GM23338 (cell line): ENCODE data around the gene ME3. TPM values are rescaled to one million over a fixed set of nuclear protein-coding genes. Genes with fewer than 3 reads are reported as not detected.

ENCODE experiments used
- ATAC-seq: fragments of 200-7000 bp; cut with Tn5 transposase; 3 replicates; pipeline ENCODE4 v1.9.1; 2020
- DNase-seq: peaks from one replicate; pipeline ENCODE4 v3.0.0-alpha.2; 2015; ENCODE audit warnings: low spot score
- H2AFZ ChIP-seq: fragments of 200-600 bp; sonication (generic); 2 replicates; pipeline ENCODE4 v1.8.0; 2016; ENCODE audit warnings: antibody characterized with exemption, mild to moderate bottlenecking, moderate library complexity
- H3F3A ChIP-seq: fragments of 200-600 bp; sonication (generic); replicated peaks from 2 replicates; pipeline ENCODE4 v1.8.0; 2017; ENCODE audit warnings: antibody characterized with exemption, mixed run types, low read depth
- H3K27ac ChIP-seq: fragments of 200-600 bp; sonication (generic); 2 replicates; pipeline ENCODE4 v1.6.1; 2016; ENCODE audit warnings: low read depth
- H3K27me3 ChIP-seq: fragments of 200-600 bp; sonication (generic); 2 replicates; pipeline ENCODE4 v1.8.0; 2016; ENCODE audit warnings: mild to moderate bottlenecking, mixed run types, moderate library complexity; ENCODE audit not compliant: insufficient read depth
- H3K36me3 ChIP-seq: fragments of 200-600 bp; sonication (generic); 2 replicates; pipeline ENCODE4 v1.8.0; 2016; ENCODE audit warnings: mild to moderate bottlenecking; ENCODE audit not compliant: insufficient read depth
- H3K4me1 ChIP-seq: fragments of 200-600 bp; sonication (generic); 2 replicates; pipeline ENCODE4 v1.8.0; 2016; ENCODE audit warnings: mild to moderate bottlenecking, moderate library complexity; ENCODE audit not compliant: insufficient read depth
- H3K4me2 ChIP-seq: fragments of 200-600 bp; sonication (generic); 2 replicates; pipeline ENCODE4 v1.7.1; 2017; ENCODE audit warnings: mixed run types
- H3K4me3 ChIP-seq: fragments of 200-600 bp; sonication (generic); 2 replicates; pipeline ENCODE4 v1.6.1; 2016; ENCODE audit warnings: mixed run types
- H3K79me2 ChIP-seq: fragments of 200-600 bp; sonication (generic); replicated peaks from 2 replicates; pipeline ENCODE4 v1.8.0; 2017; ENCODE audit warnings: mild to moderate bottlenecking; ENCODE audit not compliant: insufficient read depth
- H3K9me2 ChIP-seq: fragments of 200-600 bp; sonication (generic); 2 replicates; pipeline ENCODE4 v1.8.0; 2017; ENCODE audit not compliant: insufficient read depth
- H4K20me1 ChIP-seq: fragments of 200-600 bp; sonication (generic); replicated peaks from 2 replicates; pipeline ENCODE4 v1.8.0; 2017; ENCODE audit warnings: mild to moderate bottlenecking; ENCODE audit not compliant: insufficient read depth
- H3K27ac Mint-ChIP-seq: 2 replicates; pipeline ENCODE4 v1.8.0; 2020; ENCODE audit warnings: inconsistent platforms, mild to moderate bottlenecking, moderate library complexity, mixed read lengths
- H3K27me3 Mint-ChIP-seq: 3 replicates; pipeline ENCODE4 v1.8.0; 2022; ENCODE audit warnings: low read depth, mild to moderate bottlenecking, moderate library complexity, mixed read lengths, inconsistent platforms; ENCODE audit not compliant: insufficient read depth, poor library complexity
- H3K36me3 Mint-ChIP-seq: 3 replicates; pipeline ENCODE4 v1.8.0; 2021; ENCODE audit warnings: low read depth, mild to moderate bottlenecking, inconsistent platforms, moderate library complexity, mixed read lengths
- H3K4me1 Mint-ChIP-seq: 3 replicates; pipeline ENCODE4 v1.8.0; 2020; ENCODE audit warnings: mild to moderate bottlenecking, inconsistent platforms, mixed read lengths
- H3K4me3 Mint-ChIP-seq: 3 replicates; pipeline ENCODE4 v1.8.0; 2021; ENCODE audit warnings: moderate library complexity, mild to moderate bottlenecking, inconsistent platforms, mixed read lengths
- H3K9me3 Mint-ChIP-seq: 3 replicates; pipeline ENCODE4 v1.8.0; 2020; ENCODE audit warnings: moderate library complexity, mild to moderate bottlenecking, inconsistent platforms, mixed read lengths
- EZH2phosphoT487 ChIP-seq: fragments of 200-600 bp; sonication (generic); IDR thresholded peaks from one replicate; pipeline ENCODE4 v1.8.1; 2018; ENCODE audit warnings: antibody characterized with exemption; ENCODE audit not compliant: unreplicated experiment
- ZNF114 ChIP-seq: fragments of 250-450 bp; sonication (Bioruptor Pico); IDR thresholded peaks from 2 replicates; pipeline ENCODE4 v1.5.0; 2020; ENCODE audit warnings: mild to moderate bottlenecking, moderate library complexity
- polyA plus RNA-seq: library from polyadenylated mRNA; unstranded; fragments of >200 nt; fragmentation: Nextera tagmentation; extraction: Ambion mirVana; gene quantifications from 2 replicates; pipeline ENCODE4 v1.2.1, GENCODE V29; 2016
- total RNA-seq: library from RNA; depleted of rRNA; stranded (reverse); fragments of >200 nt; shearing (Covaris generic); gene quantifications from 2 replicates; pipeline ENCODE4 v1.2.3, GENCODE V29; 2014
- TF ChIP-seq, protein P1 (sequence below): fragments of 250-450 bp; sonication (Bioruptor Pico); IDR thresholded peaks from 2 replicates; pipeline ENCODE4 v1.5.0; 2020; ENCODE audit warnings: mild to moderate bottlenecking, moderate library complexity
- TF ChIP-seq, protein P2 (sequence below): IDR thresholded peaks from 2 replicates; pipeline ENCODE4 v1.6.1; 2016; ENCODE audit warnings: antibody characterized with exemption
- TF ChIP-seq, protein P3 (sequence below), 2 experiments: fragments of 200-600 bp in 1 of 2; sonication (generic) in 1 of 2; conservative IDR thresholded peaks; 2 replicates each; pipeline versions ENCODE4 v1.5.1 to v1.6.1; 2016 to 2017; ENCODE audit warnings: antibody characterized with exemption in 2 of 2, low read depth in 2 of 2, mild to moderate bottlenecking in 2 of 2, moderate library complexity in 1 of 2

Gene ME3
- total and polyA plus RNA-seq, 2 experiments from 2014 or later: 1.3 to 4.0 TPM

DNA sequence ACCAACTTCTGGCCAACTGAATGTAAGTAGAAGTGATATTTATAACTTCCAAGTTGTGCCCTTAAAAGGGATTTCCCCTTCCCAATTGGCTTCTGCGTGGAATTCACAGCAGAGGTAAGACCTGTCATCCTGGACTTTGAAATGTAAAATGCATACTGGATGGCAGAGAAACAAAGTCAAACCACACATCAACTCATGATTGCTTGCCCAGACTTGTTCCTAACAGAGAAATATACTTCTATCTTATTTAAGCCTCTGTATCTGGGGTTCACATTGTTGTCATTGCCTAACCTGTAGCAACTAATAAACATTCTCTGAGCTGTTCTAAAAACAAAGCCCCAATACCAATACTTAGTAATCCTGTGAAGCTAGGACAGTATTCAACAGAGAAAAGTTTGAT is 6.2 kb downstream of the ME3 start:
- DNase-seq (no peak), ATAC-seq (no peak)
- no peak overlapping the region for H3K4me3 Mint-ChIP-seq
- no peak overlapping the region for H3K4me3 ChIP-seq
- TF ChIP-seq, protein P1, sequence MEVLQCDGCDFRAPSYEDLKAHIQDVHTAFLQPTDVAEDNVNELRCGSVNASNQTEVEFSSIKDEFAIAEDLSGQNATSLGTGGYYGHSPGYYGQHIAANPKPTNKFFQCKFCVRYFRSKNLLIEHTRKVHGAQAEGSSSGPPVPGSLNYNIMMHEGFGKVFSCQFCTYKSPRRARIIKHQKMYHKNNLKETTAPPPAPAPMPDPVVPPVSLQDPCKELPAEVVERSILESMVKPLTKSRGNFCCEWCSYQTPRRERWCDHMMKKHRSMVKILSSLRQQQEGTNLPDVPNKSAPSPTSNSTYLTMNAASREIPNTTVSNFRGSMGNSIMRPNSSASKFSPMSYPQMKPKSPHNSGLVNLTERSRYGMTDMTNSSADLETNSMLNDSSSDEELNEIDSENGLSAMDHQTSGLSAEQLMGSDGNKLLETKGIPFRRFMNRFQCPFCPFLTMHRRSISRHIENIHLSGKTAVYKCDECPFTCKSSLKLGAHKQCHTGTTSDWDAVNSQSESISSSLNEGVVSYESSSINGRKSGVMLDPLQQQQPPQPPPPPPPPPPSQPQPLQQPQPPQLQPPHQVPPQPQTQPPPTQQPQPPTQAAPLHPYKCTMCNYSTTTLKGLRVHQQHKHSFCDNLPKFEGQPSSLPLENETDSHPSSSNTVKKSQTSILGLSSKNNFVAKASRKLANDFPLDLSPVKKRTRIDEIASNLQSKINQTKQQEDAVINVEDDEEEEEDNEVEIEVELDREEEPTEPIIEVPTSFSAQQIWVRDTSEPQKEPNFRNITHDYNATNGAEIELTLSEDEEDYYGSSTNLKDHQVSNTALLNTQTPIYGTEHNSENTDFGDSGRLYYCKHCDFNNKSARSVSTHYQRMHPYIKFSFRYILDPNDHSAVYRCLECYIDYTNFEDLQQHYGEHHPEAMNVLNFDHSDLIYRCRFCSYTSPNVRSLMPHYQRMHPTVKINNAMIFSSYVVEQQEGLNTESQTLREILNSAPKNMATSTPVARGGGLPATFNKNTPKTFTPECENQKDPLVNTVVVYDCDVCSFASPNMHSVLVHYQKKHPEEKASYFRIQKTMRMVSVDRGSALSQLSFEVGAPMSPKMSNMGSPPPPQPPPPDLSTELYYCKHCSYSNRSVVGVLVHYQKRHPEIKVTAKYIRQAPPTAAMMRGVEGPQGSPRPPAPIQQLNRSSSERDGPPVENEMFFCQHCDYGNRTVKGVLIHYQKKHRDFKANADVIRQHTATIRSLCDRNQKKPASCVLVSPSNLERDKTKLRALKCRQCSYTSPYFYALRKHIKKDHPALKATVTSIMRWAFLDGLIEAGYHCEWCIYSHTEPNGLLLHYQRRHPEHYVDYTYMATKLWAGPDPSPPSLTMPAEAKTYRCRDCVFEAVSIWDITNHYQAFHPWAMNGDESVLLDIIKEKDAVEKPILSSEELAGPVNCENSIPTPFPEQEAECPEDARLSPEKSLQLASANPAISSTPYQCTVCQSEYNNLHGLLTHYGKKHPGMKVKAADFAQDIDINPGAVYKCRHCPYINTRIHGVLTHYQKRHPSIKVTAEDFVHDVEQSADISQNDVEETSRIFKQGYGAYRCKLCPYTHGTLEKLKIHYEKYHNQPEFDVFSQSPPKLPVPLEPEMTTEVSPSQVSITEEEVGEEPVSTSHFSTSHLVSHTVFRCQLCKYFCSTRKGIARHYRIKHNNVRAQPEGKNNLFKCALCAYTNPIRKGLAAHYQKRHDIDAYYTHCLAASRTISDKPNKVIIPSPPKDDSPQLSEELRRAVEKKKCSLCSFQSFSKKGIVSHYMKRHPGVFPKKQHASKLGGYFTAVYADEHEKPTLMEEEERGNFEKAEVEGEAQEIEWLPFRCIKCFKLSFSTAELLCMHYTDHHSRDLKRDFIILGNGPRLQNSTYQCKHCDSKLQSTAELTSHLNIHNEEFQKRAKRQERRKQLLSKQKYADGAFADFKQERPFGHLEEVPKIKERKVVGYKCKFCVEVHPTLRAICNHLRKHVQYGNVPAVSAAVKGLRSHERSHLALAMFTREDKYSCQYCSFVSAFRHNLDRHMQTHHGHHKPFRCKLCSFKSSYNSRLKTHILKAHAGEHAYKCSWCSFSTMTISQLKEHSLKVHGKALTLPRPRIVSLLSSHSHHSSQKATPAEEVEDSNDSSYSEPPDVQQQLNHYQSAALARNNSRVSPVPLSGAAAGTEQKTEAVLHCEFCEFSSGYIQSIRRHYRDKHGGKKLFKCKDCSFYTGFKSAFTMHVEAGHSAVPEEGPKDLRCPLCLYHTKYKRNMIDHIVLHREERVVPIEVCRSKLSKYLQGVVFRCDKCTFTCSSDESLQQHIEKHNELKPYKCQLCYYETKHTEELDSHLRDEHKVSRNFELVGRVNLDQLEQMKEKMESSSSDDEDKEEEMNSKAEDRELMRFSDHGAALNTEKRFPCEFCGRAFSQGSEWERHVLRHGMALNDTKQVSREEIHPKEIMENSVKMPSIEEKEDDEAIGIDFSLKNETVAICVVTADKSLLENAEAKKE (CRISPR knock-in tag): no peak
- TF ChIP-seq EZH2phosphoT487 (no peak), ZNF114 (CRISPR knock-in tag) (no peak)
- TF ChIP-seq, protein P2, sequence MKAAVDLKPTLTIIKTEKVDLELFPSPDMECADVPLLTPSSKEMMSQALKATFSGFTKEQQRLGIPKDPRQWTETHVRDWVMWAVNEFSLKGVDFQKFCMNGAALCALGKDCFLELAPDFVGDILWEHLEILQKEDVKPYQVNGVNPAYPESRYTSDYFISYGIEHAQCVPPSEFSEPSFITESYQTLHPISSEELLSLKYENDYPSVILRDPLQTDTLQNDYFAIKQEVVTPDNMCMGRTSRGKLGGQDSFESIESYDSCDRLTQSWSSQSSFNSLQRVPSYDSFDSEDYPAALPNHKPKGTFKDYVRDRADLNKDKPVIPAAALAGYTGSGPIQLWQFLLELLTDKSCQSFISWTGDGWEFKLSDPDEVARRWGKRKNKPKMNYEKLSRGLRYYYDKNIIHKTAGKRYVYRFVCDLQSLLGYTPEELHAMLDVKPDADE: no peak
- TF ChIP-seq, protein P3, sequence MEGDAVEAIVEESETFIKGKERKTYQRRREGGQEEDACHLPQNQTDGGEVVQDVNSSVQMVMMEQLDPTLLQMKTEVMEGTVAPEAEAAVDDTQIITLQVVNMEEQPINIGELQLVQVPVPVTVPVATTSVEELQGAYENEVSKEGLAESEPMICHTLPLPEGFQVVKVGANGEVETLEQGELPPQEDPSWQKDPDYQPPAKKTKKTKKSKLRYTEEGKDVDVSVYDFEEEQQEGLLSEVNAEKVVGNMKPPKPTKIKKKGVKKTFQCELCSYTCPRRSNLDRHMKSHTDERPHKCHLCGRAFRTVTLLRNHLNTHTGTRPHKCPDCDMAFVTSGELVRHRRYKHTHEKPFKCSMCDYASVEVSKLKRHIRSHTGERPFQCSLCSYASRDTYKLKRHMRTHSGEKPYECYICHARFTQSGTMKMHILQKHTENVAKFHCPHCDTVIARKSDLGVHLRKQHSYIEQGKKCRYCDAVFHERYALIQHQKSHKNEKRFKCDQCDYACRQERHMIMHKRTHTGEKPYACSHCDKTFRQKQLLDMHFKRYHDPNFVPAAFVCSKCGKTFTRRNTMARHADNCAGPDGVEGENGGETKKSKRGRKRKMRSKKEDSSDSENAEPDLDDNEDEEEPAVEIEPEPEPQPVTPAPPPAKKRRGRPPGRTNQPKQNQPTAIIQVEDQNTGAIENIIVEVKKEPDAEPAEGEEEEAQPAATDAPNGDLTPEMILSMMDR (conservative IDR thresholded peaks at IDR 0.05; ENCODE audit: low read depth in 2 of 2): no peak
- no peaks in the 10 kb centered on the region for H3K36me3 ChIP-seq
- H3K9me3 Mint-ChIP-seq: no peaks in the 10 kb centered on the region
- peaks cover 9% of the 10 kb centered on the region; the same call in 1 of the 2 replicates for H3K9me2 ChIP-seq
- H3K27ac Mint-ChIP-seq: no peak overlapping the region
- no peaks in the 10 kb centered on the region for H3K79me2 ChIP-seq
- H3K27ac ChIP-seq: no peak overlapping the region
- 0 out of 2 replicates have a peak overlapping the region, but pooled peaks have one; percentile 56 for H2AFZ ChIP-seq
- H3K36me3 Mint-ChIP-seq: no peaks in the 10 kb centered on the region
- H3K27me3 ChIP-seq: peaks cover 18% of the 10 kb centered on the region
- no peak overlapping the region for H3K4me2 ChIP-seq
- H3K4me1 ChIP-seq: peaks cover 6% of the 10 kb centered on the region
- H3K27me3 Mint-ChIP-seq: peaks cover 11% of the 10 kb centered on the region
- no peaks in the 10 kb centered on the region for H4K20me1 ChIP-seq
- peaks cover 12% of the 10 kb centered on the region for H3K4me1 Mint-ChIP-seq
- H3F3A ChIP-seq: no peaks in the 10 kb centered on the region
